ENCODE measurements around the gene LRFN4. TPM values are rescaled to one million over a fixed set of nuclear protein-coding genes. Genes with fewer than 3 reads are reported as not detected.

Gene LRFN4
- total RNA-seq, 2 experiments from 2014 or later = 16.4 to 17.0 TPM

- H3K4me3 Mint-ChIP-seq = peak overlapping the region; percentile 86
- ATAC-seq (ENCODE audit: low read depth) = peak; percentile 83
- H3K27ac Mint-ChIP-seq = peak overlapping the region; percentile 89
- DNase-seq = peak; percentile 91
- POLR2A ChIA-PET = interaction anchor here (0.5 to 4.1 kb wide), 12 partner anchors 10 to 965 kb away, joined by 3 to 90 read pairs (median 3); partner anchors contain the start of genes ACTN3, CCDC85B, CCDC87 and RBM14
- H3K9me3 Mint-ChIP-seq = no peaks in the 10 kb centered on the region
- H3K4me1 Mint-ChIP-seq = peaks cover 15% of the 10 kb centered on the region
- H3K36me3 Mint-ChIP-seq = no peaks in the 10 kb centered on the region
- no peaks in the 10 kb centered on the region for H3K27me3 Mint-ChIP-seq
Observed at GRCh38 chr11:66855574-66856495, 1.0 kb upstream of the LRFN4 start.

- Mint-ChIP-seq H3K4me3 (peak overlapping the region; percentile 81), H3K4me1 (peaks cover 10% of the 10 kb centered on the region), H3K27me3 (no peaks in the 10 kb centered on the region), H3K9me3 (no peaks in the 10 kb centered on the region), H3K36me3 (no peaks in the 10 kb centered on the region), H3K27ac (peak overlapping the region; percentile 63)
- ATAC-seq (ENCODE audit: low read depth) (no peak), DNase-seq (no peak)
- POLR2A ChIA-PET = no interaction called here
Observed at GRCh38 chr11:66857234-66857926, 516 bp downstream of the LRFN4 start.

DNA sequence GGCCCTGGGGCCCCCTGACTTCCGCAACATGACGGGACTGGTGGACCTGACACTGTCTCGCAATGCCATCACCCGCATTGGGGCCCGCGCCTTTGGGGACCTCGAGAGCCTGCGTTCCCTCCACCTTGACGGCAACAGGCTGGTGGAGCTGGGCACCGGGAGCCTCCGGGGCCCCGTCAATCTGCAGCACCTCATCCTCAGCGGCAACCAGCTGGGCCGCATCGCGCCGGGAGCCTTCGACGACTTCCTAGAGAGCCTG, 992 bp downstream of the LRFN4 start:
- ATAC-seq (ENCODE audit: low read depth) (no peak), DNase-seq (no peak)
- Mint-ChIP-seq H3K27me3 (no peaks in the 10 kb centered on the region), H3K27ac (peak overlapping the region; percentile 63), H3K9me3 (no peaks in the 10 kb centered on the region), H3K36me3 (no peaks in the 10 kb centered on the region), H3K4me3 (peak overlapping the region; percentile 81), H3K4me1 (peaks cover 10% of the 10 kb centered on the region)
- POLR2A ChIA-PET = no interaction called here

DNA sequence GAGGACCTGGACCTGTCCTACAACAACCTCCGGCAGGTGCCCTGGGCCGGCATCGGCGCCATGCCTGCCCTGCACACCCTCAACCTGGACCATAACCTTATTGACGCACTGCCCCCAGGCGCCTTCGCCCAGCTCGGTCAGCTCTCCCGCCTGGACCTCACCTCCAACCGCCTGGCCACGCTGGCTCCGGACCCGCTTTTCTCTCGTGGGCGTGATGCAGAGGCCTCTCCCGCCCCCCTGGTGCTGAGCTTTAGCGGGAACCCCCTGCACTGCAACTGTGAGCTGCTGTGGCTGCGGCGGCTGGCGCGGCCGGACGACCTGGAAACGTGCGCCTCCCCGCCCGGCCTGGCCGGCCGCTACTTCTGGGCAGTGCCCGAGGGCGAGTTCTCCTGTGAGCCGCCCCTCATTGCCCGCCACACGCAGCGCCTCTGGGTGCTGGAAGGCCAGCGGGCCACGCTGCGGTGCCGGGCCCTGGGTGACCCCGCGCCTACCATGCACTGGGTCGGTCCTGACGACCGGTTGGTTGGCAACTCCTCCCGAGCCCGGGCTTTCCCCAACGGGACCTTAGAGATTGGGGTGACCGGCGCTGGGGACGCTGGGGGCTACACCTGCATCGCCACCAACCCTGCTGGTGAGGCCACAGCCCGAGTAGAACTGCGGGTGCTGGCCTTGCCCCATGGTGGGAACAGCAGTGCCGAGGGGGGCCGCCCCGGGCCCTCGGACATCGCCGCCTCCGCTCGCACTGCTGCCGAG, 1.5 kb downstream of the LRFN4 start:
- H3K4me3 Mint-ChIP-seq = peak overlapping the region; percentile 81
- no peak for ATAC-seq (ENCODE audit: low read depth)
- POLR2A ChIA-PET = interaction anchor here (0.6 kb wide), 1 partner anchor 261 kb away, joined by 3 read pairs; the partner anchor contains the start of gene KDM2A
- no peaks in the 10 kb centered on the region for H3K9me3 Mint-ChIP-seq
- no peak for DNase-seq
- H3K27ac Mint-ChIP-seq = no peak overlapping the region
- peaks cover 10% of the 10 kb centered on the region for H3K4me1 Mint-ChIP-seq
- no peaks in the 10 kb centered on the region for H3K36me3 Mint-ChIP-seq
- H3K27me3 Mint-ChIP-seq = no peaks in the 10 kb centered on the region

GRCh38 chr11:66858939-66859685, 2.2 kb downstream of the LRFN4 start:
- Mint-ChIP-seq H3K36me3 (no peaks in the 10 kb centered on the region), H3K4me1 (peaks cover 6% of the 10 kb centered on the region), H3K4me3 (no peak overlapping the region)

GRCh38 chr11:66859686-66860448, 3.0 kb downstream of the LRFN4 start:
- POLR2A ChIA-PET = no interaction called here
- Mint-ChIP-seq H3K27ac (no peak overlapping the region), H3K4me3 (no peak overlapping the region), H3K27me3 (no peaks in the 10 kb centered on the region), H3K4me1 (peaks cover 4% of the 10 kb centered on the region), H3K9me3 (no peaks in the 10 kb centered on the region), H3K36me3 (no peaks in the 10 kb centered on the region)
- ATAC-seq (ENCODE audit: low read depth) (no peak), DNase-seq (no peak)

More at GRCh38 chr11:66858939-66859685, 2.2 kb downstream of the LRFN4 start:
- POLR2A ChIA-PET = interaction anchor here (0.6 kb wide), 1 partner anchor 260 kb away, joined by 3 read pairs; the partner anchor contains the start of gene KDM2A
- ATAC-seq (ENCODE audit: low read depth) = no peak
- Mint-ChIP-seq H3K27me3 (no peaks in the 10 kb centered on the region), H3K27ac (no peak overlapping the region), H3K9me3 (no peaks in the 10 kb centered on the region)
- DNase-seq = no peak

GRCh38 chr11:66860449-66860831, 3.6 kb downstream of the LRFN4 start:
- Mint-ChIP-seq H3K27me3 (no peaks in the 10 kb centered on the region), H3K27ac (no peak overlapping the region), H3K4me1 (peaks cover 4% of the 10 kb centered on the region), H3K36me3 (no peaks in the 10 kb centered on the region), H3K9me3 (no peaks in the 10 kb centered on the region), H3K4me3 (no peak overlapping the region)
- DNase-seq (no peak), ATAC-seq (ENCODE audit: low read depth) (no peak)
- POLR2A ChIA-PET = no interaction called here

- DNase-seq (no peak), ATAC-seq (ENCODE audit: low read depth) (no peak)
- H3K4me1 Mint-ChIP-seq = no peaks in the 10 kb centered on the region
- no peaks in the 10 kb centered on the region for H3K27me3 Mint-ChIP-seq
- H3K4me3 Mint-ChIP-seq = no peak overlapping the region
- POLR2A ChIA-PET = no interaction called here
- no peaks in the 10 kb centered on the region for H3K9me3 Mint-ChIP-seq
- no peaks in the 10 kb centered on the region for H3K36me3 Mint-ChIP-seq
- no peak overlapping the region for H3K27ac Mint-ChIP-seq
Observed at GRCh38 chr11:66861038-66861773, 4.3 kb downstream of the LRFN4 start.

- Mint-ChIP-seq H3K27me3 (no peaks in the 10 kb centered on the region), H3K4me1 (no peaks in the 10 kb centered on the region), H3K36me3 (no peaks in the 10 kb centered on the region), H3K9me3 (no peaks in the 10 kb centered on the region), H3K4me3 (no peak overlapping the region), H3K27ac (no peak overlapping the region)
- ATAC-seq (ENCODE audit: low read depth) (no peak), DNase-seq (no peak)
- POLR2A ChIA-PET = no interaction called here
Observed at GRCh38 chr11:66861774-66862558, 5.1 kb downstream of the LRFN4 start.

DNA sequence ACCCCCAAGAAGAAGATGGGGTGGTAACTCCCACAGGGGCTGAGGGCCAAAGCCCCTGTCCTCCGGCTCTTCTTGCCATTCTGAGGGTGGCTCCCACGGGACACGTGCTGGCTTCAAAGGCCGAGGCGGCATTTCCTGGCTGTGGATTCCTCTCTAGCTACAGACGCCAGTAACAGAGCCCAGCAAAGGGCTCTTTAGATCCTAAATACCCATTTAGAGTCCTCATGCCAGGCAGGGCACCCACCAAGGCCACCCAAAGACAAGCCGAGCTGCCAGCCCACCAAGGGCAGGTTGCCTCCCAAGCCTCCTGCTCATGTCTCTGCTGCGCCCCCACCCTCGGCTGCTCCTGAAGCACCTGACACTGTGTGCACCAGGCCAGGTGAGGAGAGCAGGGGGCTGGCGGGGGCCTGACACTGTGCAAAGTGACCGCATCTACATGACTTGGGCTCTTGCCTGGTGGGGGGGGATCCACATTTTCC, 5.7 kb downstream of the LRFN4 start:
- Mint-ChIP-seq H3K36me3 (no peaks in the 10 kb centered on the region), H3K9me3 (no peaks in the 10 kb centered on the region), H3K27ac (no peak overlapping the region), H3K4me1 (no peaks in the 10 kb centered on the region), H3K4me3 (no peak overlapping the region), H3K27me3 (no peaks in the 10 kb centered on the region)
- POLR2A ChIA-PET = no interaction called here
- ATAC-seq (ENCODE audit: low read depth) (no peak), DNase-seq (no peak)

- Mint-ChIP-seq H3K4me3 (no peak overlapping the region), H3K4me1 (peaks cover under 1% of the 10 kb centered on the region), H3K27me3 (no peaks in the 10 kb centered on the region), H3K9me3 (no peaks in the 10 kb centered on the region), H3K36me3 (no peaks in the 10 kb centered on the region), H3K27ac (no peak overlapping the region)
- no peak for ATAC-seq (ENCODE audit: low read depth)
- no peak for DNase-seq
- POLR2A ChIA-PET = no interaction called here
Observed at GRCh38 chr11:66863428-66864125, 6.7 kb downstream of the LRFN4 start.

All from activated naive CD8-positive, alpha-beta T cell treated with anti-CD3 and anti-CD28 coated beads, Interleukin-2, amount 10 ng/mL, durations not matched to agents 7 days and 5 days (primary cell).